ENCODE results near the gene LRP2. TPM values are rescaled to one million over a fixed set of nuclear protein-coding genes. Genes with fewer than 3 reads are reported as not detected.

Gene LRP2
- total RNA-seq, 1 experiment from 2014 or later: not detected

GRCh38 chr2:169091761-169092519, 270.4 kb downstream of the LRP2 start:
- peak; percentile 64 for DNase-seq (ENCODE audit: low read depth)

- DNase-seq (ENCODE audit: low read depth): no peak
Observed at GRCh38 chr2:169091256-169091655, 271.1 kb downstream of the LRP2 start.

GRCh38 chr2:169090133-169090820, 272.1 kb downstream of the LRP2 start:
- DNase-seq (ENCODE audit: low read depth): no peak

GRCh38 chr2:169089182-169089581, 273.2 kb downstream of the LRP2 start:
- DNase-seq (ENCODE audit: low read depth): no peak

GRCh38 chr2:169087757-169088379, 274.5 kb downstream of the LRP2 start:
- no peak for DNase-seq (ENCODE audit: low read depth)

GRCh38 chr2:169086893-169087467, 275.4 kb downstream of the LRP2 start:
- DNase-seq (ENCODE audit: low read depth): peak; percentile 79

GRCh38 chr2:169082995-169083394, 279.3 kb downstream of the LRP2 start:
- DNase-seq (ENCODE audit: low read depth): no peak

- no peak for DNase-seq (ENCODE audit: low read depth)
Observed at GRCh38 chr2:169081551-169081950, 280.8 kb downstream of the LRP2 start.

GRCh38 chr2:169080250-169081069, 281.9 kb downstream of the LRP2 start:
- peak; percentile 64 for DNase-seq (ENCODE audit: low read depth)

- DNase-seq (ENCODE audit: low read depth): peak; percentile 12
Observed at GRCh38 chr2:169077674-169078240, 284.6 kb downstream of the LRP2 start.

Other genes with a start within 250 kb of the LRP2 start
- gene BBS5, start 117.0 kb upstream of the LRP2 start, total RNA-seq (2014; rRNA removed; shearing (Covaris generic)): 1.3 and 2.8 TPM in 2 replicates
- not detected in 2 replicates for gene KLHL41, start 147.2 kb upstream of the LRP2 start, total RNA-seq (2014; rRNA removed; shearing (Covaris generic))
- gene FASTKD1, start 211.3 kb upstream of the LRP2 start, total RNA-seq (2014; rRNA removed; shearing (Covaris generic)): 8.7 and 19.0 TPM in 2 replicates
- 20.2 and 27.3 TPM in 2 replicates for gene PPIG, start 221.8 kb upstream of the LRP2 start, total RNA-seq (2014; rRNA removed; shearing (Covaris generic))

All from M059J (cell line).